KOPT-K1 (cell line): ENCODE results near the gene JKAMP.
"Not testable (repeated sequence)": the region's sequence is repeated elsewhere in the genome, so short reads cannot be mapped to it uniquely, and the experiment has no call there.

Experiments
- H3K27ac ChIP-seq: fragments of 200-600 bp; sonication (generic); 2 replicates; pipeline ENCODE4 v1.5.1; 2016; ENCODE audit warnings: antibody characterized with exemption, mild to moderate bottlenecking, low read depth, low read length; ENCODE audit not compliant: poor library complexity, severe bottlenecking
- H3K36me3 ChIP-seq: fragments of 200-600 bp; sonication (generic); 2 replicates; pipeline ENCODE4 v1.5.1; 2017; ENCODE audit warnings: antibody characterized with exemption, mild to moderate bottlenecking, low read length, moderate library complexity; ENCODE audit not compliant: insufficient read depth
- H3K9me3 ChIP-seq: fragments of 200-600 bp; sonication (generic); 2 replicates; pipeline ENCODE4 v1.5.1; 2017; ENCODE audit warnings: antibody characterized with exemption, low read length, mild to moderate bottlenecking; ENCODE audit not compliant: insufficient read depth, poor library complexity, severe bottlenecking

JKAMP gene

DNA sequence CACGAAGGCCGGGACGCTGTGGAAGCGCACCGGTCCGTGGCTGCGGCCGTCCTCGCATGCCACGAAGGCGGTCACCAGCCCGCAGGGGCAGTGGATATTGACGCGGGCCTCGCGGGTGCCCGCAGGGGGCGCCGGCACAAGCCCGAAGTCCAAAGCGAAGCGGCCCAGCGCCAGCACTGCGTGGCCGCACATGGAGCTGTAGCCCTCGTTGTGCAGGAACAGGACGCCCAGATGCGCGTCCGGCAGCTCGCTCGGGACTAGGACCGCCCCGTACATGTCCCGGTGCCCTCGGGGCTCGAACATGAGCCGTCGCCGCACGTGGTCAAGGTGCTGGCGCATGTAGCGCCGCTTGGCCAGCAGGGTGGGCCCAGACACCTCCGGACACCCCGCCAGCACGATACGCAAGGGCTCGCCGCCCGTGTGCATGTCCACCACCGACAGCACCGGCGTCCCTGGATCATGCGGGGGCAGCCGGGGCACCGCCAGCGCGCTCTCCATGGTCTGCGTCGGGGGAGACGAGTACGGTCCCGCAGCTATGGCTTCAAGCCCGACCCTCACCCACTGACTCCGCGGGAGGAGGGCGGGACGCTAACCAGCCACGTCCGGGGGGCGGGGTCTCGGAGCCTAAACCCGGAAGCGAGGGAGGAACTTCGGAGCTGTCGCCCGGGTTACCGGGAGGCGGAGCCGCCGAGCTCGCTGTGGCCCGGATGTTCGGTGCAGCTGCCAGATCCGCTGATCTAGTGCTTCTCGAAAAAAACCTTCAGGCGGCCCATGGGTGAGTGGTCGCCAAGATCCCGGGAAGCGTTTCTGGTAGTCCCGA lies at the start of gene JKAMP, which contains the start of gene L3HYPDH:
JKAMP (plus strand) TSS at position 699 of the 820 bp plus-strand sequence; CDS start at position 772, 73 bp downstream.
L3HYPDH (minus strand) TSS at position 590 of the 820 bp plus-strand sequence; CDS start at position 498, 92 bp downstream.
- peaks cover 18% of the 10 kb centered on the region for H3K36me3 ChIP-seq
- peak within 1 kb of the TSS; percentile 82 for H3K27ac ChIP-seq
- H3K9me3 ChIP-seq = no peaks in the 10 kb centered on the region

GRCh38 chr14:59435101-59435500 lies 49.2 kb upstream of the JKAMP start:
- Histone ChIP-seq H3K9me3 (no peaks in the 10 kb centered on the region), H3K36me3 (no peaks in the 10 kb centered on the region), H3K27ac (no peak overlapping the region)

DNA sequence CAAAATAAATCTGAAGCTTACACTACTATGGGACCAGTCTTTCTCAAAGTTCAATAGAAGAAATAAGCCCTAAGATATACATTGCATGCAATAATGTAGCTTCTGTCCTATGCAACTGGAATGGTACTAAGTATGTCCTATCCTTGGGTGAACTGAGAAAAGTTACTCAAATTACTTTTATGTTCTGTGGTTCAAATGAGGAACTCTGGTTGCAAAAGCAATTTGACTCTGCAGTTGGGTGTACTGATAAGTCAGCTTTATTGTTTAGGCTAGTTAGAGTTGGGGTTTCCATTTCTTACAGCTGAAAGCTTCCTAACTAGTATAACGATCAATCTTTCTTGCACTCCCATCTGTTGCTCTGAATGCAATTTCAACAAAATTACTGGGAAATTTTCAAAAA lies 48.3 kb upstream of the JKAMP start:
- H3K9me3 ChIP-seq = no peaks in the 10 kb centered on the region
- H3K27ac ChIP-seq = no peak overlapping the region
- no peaks in the 10 kb centered on the region for H3K36me3 ChIP-seq

DNA sequence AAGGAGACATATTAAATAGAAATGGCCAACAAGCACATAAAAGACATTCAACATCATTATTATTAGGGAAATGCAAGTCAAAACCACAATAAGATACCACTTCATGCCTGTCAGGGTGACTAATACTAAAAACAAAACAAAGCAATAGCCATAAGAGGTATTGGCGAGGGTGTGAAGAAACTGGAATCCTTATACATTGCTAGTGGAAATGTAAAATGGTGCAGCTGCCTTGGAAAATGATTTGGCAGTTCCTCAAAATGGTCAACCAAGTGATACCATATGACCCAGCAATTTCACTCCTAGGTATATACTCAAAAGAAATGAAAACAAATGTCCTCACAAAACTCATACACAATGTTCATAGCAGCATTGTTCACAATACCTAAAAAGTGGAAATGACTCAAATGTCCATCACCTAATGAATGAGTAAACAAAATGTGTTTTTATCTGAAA lies 46.1 kb upstream of the JKAMP start:
- no peaks in the 10 kb centered on the region for H3K9me3 ChIP-seq
- no peaks in the 10 kb centered on the region for H3K36me3 ChIP-seq
- no peak overlapping the region for H3K27ac ChIP-seq

GRCh38 chr14:59439256-59439965 lies 44.9 kb upstream of the JKAMP start:
- Histone ChIP-seq H3K9me3 (no peaks in the 10 kb centered on the region), H3K27ac (no peak overlapping the region), H3K36me3 (no peaks in the 10 kb centered on the region)

- not testable (repeated sequence) for H3K36me3 ChIP-seq, H3K9me3 ChIP-seq, H3K27ac ChIP-seq
Observed at GRCh38 chr14:59448673-59449072, 35.6 kb upstream of the JKAMP start.

DNA sequence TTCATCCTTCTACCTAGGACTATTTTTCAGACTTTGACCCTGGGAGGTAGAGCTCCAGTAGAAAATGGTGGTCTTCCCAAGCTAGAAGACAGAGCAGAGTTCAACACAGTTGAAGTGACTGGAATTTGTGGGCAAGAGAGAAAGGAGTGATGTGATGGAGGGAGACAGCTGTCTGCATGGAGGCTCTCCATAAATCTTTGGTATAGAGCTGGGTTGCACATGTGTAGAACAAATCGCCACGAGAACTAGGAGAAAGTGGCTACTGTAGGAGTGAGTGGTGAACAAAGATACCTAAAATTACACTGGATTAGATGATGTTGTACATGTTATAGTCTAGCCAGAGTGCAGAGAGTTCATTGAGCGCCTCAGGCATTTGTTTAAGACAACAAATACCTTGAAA lies 33.6 kb upstream of the JKAMP start:
- Histone ChIP-seq H3K36me3 (peaks cover 10% of the 10 kb centered on the region), H3K9me3 (no peaks in the 10 kb centered on the region)

GRCh38 chr14:59451849-59452248 lies 32.5 kb upstream of the JKAMP start:
- H3K27ac ChIP-seq = no peak overlapping the region
- H3K36me3 ChIP-seq = peaks cover 17% of the 10 kb centered on the region
- H3K9me3 ChIP-seq = no peaks in the 10 kb centered on the region

More for the DNA sequence above, 33.6 kb upstream of the JKAMP start:
- no peak overlapping the region for H3K27ac ChIP-seq

GRCh38 chr14:59454139-59454538 lies 30.2 kb upstream of the JKAMP start:
- H3K27ac ChIP-seq = no peak overlapping the region
- no peaks in the 10 kb centered on the region for H3K9me3 ChIP-seq
- H3K36me3 ChIP-seq = peaks cover 28% of the 10 kb centered on the region

DNA sequence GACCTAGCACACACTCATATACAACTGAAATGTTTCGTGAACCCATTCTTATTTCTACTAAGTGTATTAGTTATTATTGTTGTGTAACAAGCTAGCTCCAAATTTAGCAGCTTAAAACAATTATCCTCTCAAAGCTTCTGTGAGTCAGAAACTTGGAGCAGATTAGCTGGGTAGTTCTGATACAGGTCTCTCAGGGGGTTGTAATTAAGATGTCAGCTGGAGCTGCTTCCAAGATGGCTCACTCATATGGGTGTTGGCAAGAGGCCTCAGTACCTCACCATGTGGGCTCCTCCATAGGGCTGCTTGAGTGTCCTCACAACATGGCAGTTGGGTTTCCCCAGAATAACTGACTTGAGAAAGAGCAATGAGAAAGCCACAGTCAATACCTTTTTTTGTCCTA lies 28.9 kb upstream of the JKAMP start:
- H3K9me3 ChIP-seq = no peaks in the 10 kb centered on the region
- no peak overlapping the region for H3K27ac ChIP-seq
- H3K36me3 ChIP-seq = peaks cover 30% of the 10 kb centered on the region

- Histone ChIP-seq H3K27ac (no peak overlapping the region), H3K9me3 (no peaks in the 10 kb centered on the region), H3K36me3 (peaks cover 44% of the 10 kb centered on the region)
Observed at GRCh38 chr14:59458486-59458885, 25.8 kb upstream of the JKAMP start.

- Histone ChIP-seq H3K36me3 (peaks cover 50% of the 10 kb centered on the region), H3K9me3 (no peaks in the 10 kb centered on the region), H3K27ac (no peak overlapping the region)
Observed at GRCh38 chr14:59460378-59460777, 23.9 kb upstream of the JKAMP start.

DNA sequence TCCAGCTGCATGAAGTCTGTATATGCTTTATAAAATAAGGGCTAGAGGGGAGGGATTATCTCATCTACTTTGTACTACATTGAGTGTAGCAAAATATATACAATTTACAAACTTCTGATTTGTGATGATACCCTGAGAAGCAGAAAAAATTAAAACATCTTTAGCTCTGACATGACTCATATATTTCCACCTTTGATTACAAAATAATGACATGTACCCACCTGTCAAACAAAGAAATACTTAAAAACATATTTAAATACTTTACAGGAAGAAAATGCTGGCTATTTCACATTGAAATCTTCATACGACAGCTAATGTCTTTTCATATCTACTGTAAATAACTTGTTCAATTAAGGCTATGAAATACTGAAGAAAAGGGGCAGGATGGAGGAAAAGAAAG lies 22.4 kb upstream of the JKAMP start:
- H3K27ac ChIP-seq = no peak overlapping the region
- H3K36me3 ChIP-seq = peaks cover 53% of the 10 kb centered on the region
- H3K9me3 ChIP-seq = no peaks in the 10 kb centered on the region

DNA sequence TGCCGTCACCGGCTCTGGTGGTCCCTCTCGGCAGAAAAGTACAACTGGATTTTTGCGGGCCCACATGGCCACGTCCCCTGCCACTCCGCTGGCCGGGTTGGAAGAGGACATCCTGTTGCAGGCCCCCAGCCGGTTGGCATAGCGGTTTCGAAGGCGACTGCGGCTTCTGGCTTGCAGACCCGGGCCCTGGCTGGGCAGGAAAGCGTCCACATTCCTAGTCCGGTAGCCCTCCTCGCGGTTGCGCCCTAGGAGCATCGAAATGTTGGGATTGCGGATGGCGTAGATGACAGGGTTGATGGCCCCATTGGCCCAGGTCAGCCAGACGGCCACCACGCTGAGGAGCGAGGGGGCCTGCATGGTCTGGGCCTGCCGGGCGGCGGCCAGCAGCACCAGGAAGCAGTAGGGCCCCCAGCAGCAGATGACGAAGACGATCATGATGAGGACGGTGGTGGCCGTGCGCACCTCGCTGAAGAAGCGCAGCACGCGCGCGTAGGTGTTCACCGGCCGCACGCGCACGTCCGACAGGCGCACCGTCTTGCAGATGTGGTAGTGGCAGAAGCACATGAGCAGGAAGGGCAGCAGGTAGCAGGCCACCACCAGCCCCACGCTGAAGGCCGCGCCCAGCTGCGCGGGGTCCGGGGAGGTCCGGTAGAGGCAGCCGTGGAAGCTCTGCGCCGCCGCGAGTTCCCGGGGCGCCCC lies 20.4 kb upstream of the JKAMP start:
- no peaks in the 10 kb centered on the region for H3K9me3 ChIP-seq
- peaks cover 55% of the 10 kb centered on the region; the same call in 1 of the 2 replicates for H3K36me3 ChIP-seq
- H3K27ac ChIP-seq = no peak overlapping the region
